A549 (cell line): ENCODE results near the gene TTC12.

Experiments
- BCL3 ChIP-seq: fragments of >200 bp; sonication (Bioruptor Twin); formaldehyde crosslinking; IDR thresholded peaks from 3 replicates; pipeline ENCODE4 v1.6.1; 2016
- CHD2 ChIP-seq: fragments of 150-350 bp; IDR thresholded peaks from 2 replicates; pipeline ENCODE4 v1.6.1; 2014; ENCODE audit warnings: low read length; ENCODE audit not compliant: partially characterized antibody
- EHF ChIP-seq: fragments of 250-450 bp; sonication (Bioruptor Pico); IDR thresholded peaks from 2 replicates; pipeline ENCODE4 v1.5.0; 2020; ENCODE audit warnings: mild to moderate bottlenecking
- HMGXB4 ChIP-seq: fragments of 250-450 bp; sonication (Bioruptor Pico); IDR thresholded peaks from 2 replicates; pipeline ENCODE4 v1.5.0; 2021; ENCODE audit warnings: mild to moderate bottlenecking, moderate library complexity, borderline replicate concordance
- JUNB ChIP-seq: fragments of >200 bp; sonication (Bioruptor Twin); formaldehyde crosslinking; IDR thresholded peaks from 2 replicates; pipeline ENCODE4 v1.6.1; 2016
- MAX ChIP-seq: IDR thresholded peaks from 2 replicates; pipeline ENCODE4 v1.6.1; 2012
- MYC ChIP-seq: IDR thresholded peaks from 2 replicates; pipeline ENCODE4 v1.6.1; 2012; ENCODE audit warnings: mild to moderate bottlenecking, inconsistent platforms, low read length, improper control_type of control experiment, borderline replicate concordance
- NFE2L2 ChIP-seq: fragments of 150-350 bp; conservative IDR thresholded peaks from 2 replicates; pipeline ENCODE4 v1.6.1; 2014; ENCODE audit warnings: low read length
- POLR2A ChIP-seq: IDR thresholded peaks from 2 replicates; pipeline ENCODE4 v1.6.1; 2012; ENCODE audit warnings: mild to moderate bottlenecking, low read length
- RFX5 ChIP-seq: fragments of 450-650 bp; IDR thresholded peaks from 2 replicates; pipeline ENCODE4 v1.7.1; 2014; ENCODE audit warnings: antibody characterized with exemption, mild to moderate bottlenecking, moderate library complexity
- USF2 ChIP-seq: fragments of 450-650 bp; IDR thresholded peaks from 2 replicates; pipeline ENCODE4 v1.6.1; 2014; ENCODE audit warnings: antibody characterized with exemption
- ZFP36 ChIP-seq: fragments of 450-650 bp; IDR thresholded peaks from 2 replicates; pipeline ENCODE4 v1.6.1; 2014; ENCODE audit warnings: borderline replicate concordance; ENCODE audit not compliant: partially characterized antibody
- ZSCAN20 ChIP-seq: fragments of 250-450 bp; sonication (Bioruptor Pico); IDR thresholded peaks from 2 replicates; pipeline ENCODE4 v1.8.0; 2022; ENCODE audit warnings: mild to moderate bottlenecking, moderate library complexity
- TF ChIP-seq, protein P1 (sequence below): fragments of >200 bp; sonication (Bioruptor Twin); formaldehyde crosslinking; IDR thresholded peaks from 3 replicates; pipeline ENCODE4 v1.5.1; 2016

GRCh38 chr11:113394919-113395318, 80.5 kb downstream of the TTC12 start:
- TF ChIP-seq, protein P1, sequence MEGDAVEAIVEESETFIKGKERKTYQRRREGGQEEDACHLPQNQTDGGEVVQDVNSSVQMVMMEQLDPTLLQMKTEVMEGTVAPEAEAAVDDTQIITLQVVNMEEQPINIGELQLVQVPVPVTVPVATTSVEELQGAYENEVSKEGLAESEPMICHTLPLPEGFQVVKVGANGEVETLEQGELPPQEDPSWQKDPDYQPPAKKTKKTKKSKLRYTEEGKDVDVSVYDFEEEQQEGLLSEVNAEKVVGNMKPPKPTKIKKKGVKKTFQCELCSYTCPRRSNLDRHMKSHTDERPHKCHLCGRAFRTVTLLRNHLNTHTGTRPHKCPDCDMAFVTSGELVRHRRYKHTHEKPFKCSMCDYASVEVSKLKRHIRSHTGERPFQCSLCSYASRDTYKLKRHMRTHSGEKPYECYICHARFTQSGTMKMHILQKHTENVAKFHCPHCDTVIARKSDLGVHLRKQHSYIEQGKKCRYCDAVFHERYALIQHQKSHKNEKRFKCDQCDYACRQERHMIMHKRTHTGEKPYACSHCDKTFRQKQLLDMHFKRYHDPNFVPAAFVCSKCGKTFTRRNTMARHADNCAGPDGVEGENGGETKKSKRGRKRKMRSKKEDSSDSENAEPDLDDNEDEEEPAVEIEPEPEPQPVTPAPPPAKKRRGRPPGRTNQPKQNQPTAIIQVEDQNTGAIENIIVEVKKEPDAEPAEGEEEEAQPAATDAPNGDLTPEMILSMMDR: no peak
- TF ChIP-seq MAX (no peak), POLR2A (no peak), HMGXB4 (CRISPR knock-in tag) (no peak), CHD2 (no peak), BCL3 (no peak), MYC (no peak), RFX5 (no peak), JUNB (no peak), NFE2L2 (no peak), ZSCAN20 (CRISPR knock-in tag) (no peak), ZFP36 (no peak), USF2 (no peak), EHF (CRISPR knock-in tag) (no peak)
